ENCODE measurements around the gene RPS2.

- no peak for TF ChIP-seq EZH2 (IDR thresholded peaks at IDR 0.05; ENCODE audit: insufficient read depth, poor library complexity, severe bottlenecking)
- TF ChIP-seq EZH2phosphoT487 (IDR thresholded peaks at IDR 0.05; ENCODE audit: insufficient read depth, low read depth), result no peak
Observed at GRCh38 chr16:1914988-1915387, 49.6 kb downstream of the RPS2 start.

Data from GM23248 (cell line).